GM19035 (cell line): ENCODE data around the gene CENPL.

Experiments
- ATAC-seq: cut with Tn5 transposase; IDR thresholded peaks from one replicate; pipeline ENCODE4 v1.9.1; 2021; ENCODE audit not compliant: unreplicated experiment

The CENPL gene

GRCh38 chr1:173758980-173759379, 65.7 kb downstream of the CENPL start:
- no peak for ATAC-seq

- ATAC-seq = no peak
Measured at GRCh38 chr1:173758110-173758509, 66.6 kb downstream of the CENPL start.

GRCh38 chr1:173757666-173758065, 67.0 kb downstream of the CENPL start:
- ATAC-seq = no peak

GRCh38 chr1:173753830-173754229, 70.9 kb downstream of the CENPL start:
- ATAC-seq = no peak
